ENCODE data around the gene ZSWIM5. TPM values are rescaled to one million over a fixed set of nuclear protein-coding genes. Genes with fewer than 3 reads are reported as not detected.

Gene ZSWIM5
- total and polyA plus RNA-seq, 2 of the 8 experiments (the other 6 are each of a cell fraction or from before 2014, with no cell fraction given), result 2.5 to 3.9 TPM

- no peaks in the 10 kb centered on the region for H3K4me1 ChIP-seq (replicated peaks in 1 of 4; ENCODE audit: control insufficient read depth in 3 of 4, insufficient read depth in 4 of 4, low read length in 3 of 4)
- no peak overlapping the region for H3K14ac ChIP-seq (ENCODE audit: insufficient read length)
- H3K4me3 ChIP-seq (ENCODE audit: extremely low read depth in 1 of 4, insufficient read depth in 2 of 4, low read depth in 3 of 4, low read length in 4 of 4), result no peak overlapping the region
- 84% methylated on average over 1 of the region's 1 CpG; no CpG with 5 or more reads in 1 of the 2 experiments for WGBS, 2 experiments (ENCODE audit: extremely low coverage in 1 of 2, insufficient coverage in 1 of 2, insufficient read length in 1 of 2, insufficient replicate concordance in 2 of 2, low coverage in 1 of 2, low lambda C conversion rate in 2 of 2, missing lambda C conversion rate in 1 of 2)
- no peaks in the 10 kb centered on the region for H3K79me2 ChIP-seq (ENCODE audit: control insufficient read depth in 1 of 2, insufficient read depth in 2 of 2, low read length in 2 of 2)
- ChIA-PET POLR2A (ENCODE audit: partially characterized antibody) (no interaction called here), CTCF (ENCODE audit: partially characterized antibody) (no interaction called here)
- no peak overlapping the region for H3K9ac ChIP-seq (replicated peaks in 1 of 4; ENCODE audit: extremely low read depth in 1 of 4, low read depth in 3 of 4, low read length in 3 of 4)
- no peak overlapping the region for H3K4me2 ChIP-seq (ENCODE audit: insufficient read depth in 1 of 2, low read depth in 2 of 2, low read length in 2 of 2)
- no peak overlapping the region for H2BK20ac ChIP-seq (ENCODE audit: low read length)
- no peak overlapping the region for H2AK5ac ChIP-seq (ENCODE audit: low read depth, low read length)
- H3K23ac ChIP-seq (ENCODE audit: insufficient read length), result no peak overlapping the region
- H4K91ac ChIP-seq (replicated peaks; ENCODE audit: insufficient read length, low read length), result no peak overlapping the region
- no peak overlapping the region for H2AFZ ChIP-seq (ENCODE audit: low read length)
- H2BK12ac ChIP-seq (ENCODE audit: low read depth, low read length), result no peak overlapping the region
- no peaks in the 10 kb centered on the region for H3K27me3 ChIP-seq (replicated peaks in 1 of 4; ENCODE audit: control insufficient read depth in 3 of 4, extremely low read depth in 1 of 4, insufficient read depth in 3 of 4, low read length in 3 of 4)
- H2BK15ac ChIP-seq (ENCODE audit: low read length), result no peak overlapping the region
- no peaks in the 10 kb centered on the region for H3K23me2 ChIP-seq (ENCODE audit: low read depth, low read length)
- H2BK120ac ChIP-seq (replicated peaks; ENCODE audit: low read depth, low read length), result no peak overlapping the region
- H3K9me3 ChIP-seq (ENCODE audit: insufficient read depth in 2 of 2, low read depth in 1 of 2, low read length in 1 of 2), result no peaks in the 10 kb centered on the region
- H3K36me3 ChIP-seq (ENCODE audit: control insufficient read depth in 2 of 4, insufficient read depth in 4 of 4, low read length in 3 of 4), result no peaks in the 10 kb centered on the region
- H3K56ac ChIP-seq (replicated peaks; ENCODE audit: insufficient read length, low read depth, low read length), result no peak overlapping the region
- H3K79me1 ChIP-seq (ENCODE audit: low read depth, low read length), result no peaks in the 10 kb centered on the region
- no peaks in the 10 kb centered on the region for H4K20me1 ChIP-seq (replicated peaks in 1 of 2; ENCODE audit: control insufficient read depth in 1 of 2, insufficient read depth in 2 of 2, low read length in 2 of 2)
- H3K27ac ChIP-seq (ENCODE audit: low read depth, low read length), result no peak overlapping the region
- H2BK5ac ChIP-seq (ENCODE audit: low read depth, low read length), result no peak overlapping the region
- no peak overlapping the region for H3K4ac ChIP-seq (replicated peaks; ENCODE audit: insufficient read length, low read depth, low read length)
- FAIRE-seq, result no peak
- DNase-seq (ENCODE audit: low read depth in 1 of 2, low spot score in 2 of 2), result no peak
- H4K8ac ChIP-seq (ENCODE audit: extremely low read depth, insufficient read depth, low read length), result no peak overlapping the region
- H4K5ac ChIP-seq (ENCODE audit: insufficient read length, low read depth, low read length), result no peak overlapping the region
- no peak overlapping the region for H3K18ac ChIP-seq (ENCODE audit: extremely low read depth, low read length)
- no peak for TF ChIP-seq CBX5 (IDR thresholded peaks at IDR 0.05; ENCODE audit: low read depth, low read length)
- TF ChIP-seq TCF12 (IDR thresholded peaks at IDR 0.05; ENCODE audit: low read depth, low read length), result no peak
- no peak for TF ChIP-seq SAP30 (IDR thresholded peaks at IDR 0.05; ENCODE audit: insufficient read depth, insufficient replicate concordance, low read length)
- no peak for TF ChIP-seq HDAC2 (IDR thresholded peaks at IDR 0.05; ENCODE audit: borderline replicate concordance in 1 of 2, low read depth in 2 of 2, low read length in 2 of 2)
- no peak for TF ChIP-seq POLR2AphosphoS5 (IDR thresholded peaks at IDR 0.05; ENCODE audit: low read depth, low read length)
- no peak for TF ChIP-seq RAD21 (IDR thresholded peaks at IDR 0.05 in 1 of 2, conservative IDR thresholded peaks at IDR 0.05 in 1 of 2; ENCODE audit: low read depth in 2 of 2, low read length in 2 of 2)
- no peak for TF ChIP-seq POLR2A (IDR thresholded peaks at IDR 0.05; ENCODE audit: control extremely low read depth in 1 of 2, low read depth in 2 of 2, low read length in 2 of 2)
- no peak for TF ChIP-seq GTF2F1 (IDR thresholded peaks at IDR 0.05; ENCODE audit: borderline replicate concordance, low read depth, low read length)
- no peak for TF ChIP-seq MAX (IDR thresholded peaks at IDR 0.05)
- TF ChIP-seq SIX5 (IDR thresholded peaks at IDR 0.05; ENCODE audit: low read depth, low read length), result no peak
- no peak for TF ChIP-seq ATF3 (IDR thresholded peaks at IDR 0.05; ENCODE audit: insufficient read depth, low read depth, low read length)
Measured at GRCh38 chr1:45135316-45135715, 71.1 kb downstream of the ZSWIM5 start.
